GM12873 (cell line): ENCODE results near the gene GDA.

Experiments
- TF ChIP-seq, protein P1 (sequence below): IDR thresholded peaks from 2 replicates; pipeline ENCODE4 v1.5.1; 2012; ENCODE audit warnings: low read depth, mild to moderate bottlenecking, moderate library complexity, low read length, control low read depth; ENCODE audit not compliant: insufficient read depth; ENCODE audit errors: missing control alignments

The GDA gene

DNA sequence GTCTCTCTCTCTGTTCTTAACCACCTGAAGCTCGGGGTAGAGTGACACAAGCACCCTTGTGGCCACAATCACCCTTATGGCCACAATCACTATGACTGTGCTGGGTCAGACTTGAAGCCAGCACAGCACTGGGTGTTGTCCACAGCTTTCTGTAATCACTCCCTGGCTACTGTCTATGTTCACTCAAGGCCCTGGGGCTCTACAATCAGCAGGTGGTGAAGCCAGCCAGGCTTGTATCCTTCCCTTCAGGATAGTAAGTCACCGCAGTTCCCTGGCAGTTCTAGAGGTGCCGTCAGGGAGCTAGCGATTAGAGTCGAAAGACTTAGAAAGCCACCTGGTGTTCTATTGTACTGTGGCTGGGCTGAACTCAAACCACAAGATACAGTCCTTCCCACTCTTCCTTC lies 44.2 kb downstream of the GDA start:
- TF ChIP-seq, protein P1, sequence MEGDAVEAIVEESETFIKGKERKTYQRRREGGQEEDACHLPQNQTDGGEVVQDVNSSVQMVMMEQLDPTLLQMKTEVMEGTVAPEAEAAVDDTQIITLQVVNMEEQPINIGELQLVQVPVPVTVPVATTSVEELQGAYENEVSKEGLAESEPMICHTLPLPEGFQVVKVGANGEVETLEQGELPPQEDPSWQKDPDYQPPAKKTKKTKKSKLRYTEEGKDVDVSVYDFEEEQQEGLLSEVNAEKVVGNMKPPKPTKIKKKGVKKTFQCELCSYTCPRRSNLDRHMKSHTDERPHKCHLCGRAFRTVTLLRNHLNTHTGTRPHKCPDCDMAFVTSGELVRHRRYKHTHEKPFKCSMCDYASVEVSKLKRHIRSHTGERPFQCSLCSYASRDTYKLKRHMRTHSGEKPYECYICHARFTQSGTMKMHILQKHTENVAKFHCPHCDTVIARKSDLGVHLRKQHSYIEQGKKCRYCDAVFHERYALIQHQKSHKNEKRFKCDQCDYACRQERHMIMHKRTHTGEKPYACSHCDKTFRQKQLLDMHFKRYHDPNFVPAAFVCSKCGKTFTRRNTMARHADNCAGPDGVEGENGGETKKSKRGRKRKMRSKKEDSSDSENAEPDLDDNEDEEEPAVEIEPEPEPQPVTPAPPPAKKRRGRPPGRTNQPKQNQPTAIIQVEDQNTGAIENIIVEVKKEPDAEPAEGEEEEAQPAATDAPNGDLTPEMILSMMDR = no peak

DNA sequence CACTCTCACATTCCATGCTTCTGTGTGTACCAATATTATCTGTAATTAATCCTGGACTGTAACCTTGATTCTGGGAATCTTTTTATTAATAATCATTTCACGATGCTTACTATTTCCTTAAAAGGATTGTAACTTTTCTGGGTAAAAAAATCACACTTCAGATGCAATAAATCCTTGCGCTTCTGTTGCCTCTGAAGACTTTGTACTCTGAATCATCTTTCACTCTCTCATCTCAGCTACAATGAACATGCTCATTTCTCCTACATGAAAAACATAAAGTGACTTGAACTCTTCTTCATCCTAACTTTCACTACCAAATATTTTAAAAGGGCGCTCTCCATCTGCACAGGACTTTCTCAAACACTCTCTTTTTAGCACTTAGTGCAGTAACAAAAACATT lies 50.0 kb downstream of the GDA start:
- TF ChIP-seq, protein P1 = no peak

DNA sequence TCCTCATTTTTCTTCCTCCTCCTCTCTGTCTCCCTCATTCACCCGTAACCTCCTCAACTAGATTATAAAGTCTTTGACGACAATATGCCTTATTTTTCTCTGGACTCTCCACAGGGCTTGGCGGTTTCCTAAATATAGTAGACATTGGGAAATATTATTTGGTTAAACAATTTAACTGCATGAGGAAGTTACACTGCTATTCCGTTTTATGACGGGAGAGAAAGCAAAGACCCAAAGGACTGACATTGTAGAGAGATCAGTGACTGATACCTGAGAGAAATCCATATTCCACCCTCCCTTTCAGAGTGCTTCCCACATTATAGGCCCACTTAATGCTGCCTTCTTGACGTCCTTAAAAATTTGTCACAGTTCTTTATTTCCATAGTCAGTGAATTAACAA lies 51.2 kb downstream of the GDA start:
- TF ChIP-seq, protein P1 = no peak

DNA sequence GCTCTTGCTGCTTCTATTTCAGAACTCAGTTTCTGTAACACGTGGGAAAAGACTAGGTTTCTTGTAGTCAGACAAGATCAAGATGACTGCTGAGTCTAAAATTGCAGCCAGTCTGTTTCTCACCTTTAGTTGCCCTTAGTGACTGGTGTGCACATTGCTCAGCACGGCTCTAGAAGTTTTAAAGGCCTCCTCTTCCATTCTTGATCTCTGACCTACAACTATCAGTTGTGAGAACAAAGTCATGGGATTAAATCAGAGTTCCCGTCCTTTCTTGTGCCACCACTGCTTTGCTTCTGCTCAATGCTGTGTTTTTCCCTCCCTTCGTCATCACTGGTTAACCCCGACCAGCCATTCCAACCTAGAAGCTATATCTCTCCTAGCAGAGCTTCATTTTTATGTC lies 52.8 kb downstream of the GDA start:
- TF ChIP-seq, protein P1 = no peak

DNA sequence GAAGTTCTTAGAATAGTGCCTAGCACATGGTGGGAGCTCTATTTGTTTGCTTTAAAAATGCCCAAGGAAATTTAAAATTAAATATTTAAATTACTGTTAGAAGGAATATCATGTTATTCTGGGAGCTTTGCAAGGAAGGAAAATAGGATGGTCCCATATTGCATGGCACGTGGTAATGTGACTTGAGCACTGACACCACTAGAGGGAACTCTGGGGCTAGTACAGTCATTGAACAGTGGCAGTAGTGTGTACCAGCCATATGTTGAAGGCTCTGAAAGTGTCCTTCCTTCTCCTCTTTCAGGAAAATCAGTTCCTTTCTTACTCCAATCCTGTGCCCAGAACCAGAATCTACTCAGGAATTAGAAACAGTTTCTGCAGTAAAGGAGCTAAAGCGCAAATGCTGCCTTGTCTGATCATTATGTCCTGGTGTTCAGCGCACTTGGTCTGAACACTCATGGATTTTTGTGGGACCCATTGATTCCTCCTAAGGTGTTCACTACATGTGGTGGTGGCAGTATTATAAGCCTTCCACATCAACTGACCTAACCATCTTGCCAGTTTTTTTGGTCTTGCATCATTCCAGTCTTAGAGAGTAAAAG lies 54.1 kb downstream of the GDA start:
- TF ChIP-seq, protein P1 = peak; percentile 71

DNA sequence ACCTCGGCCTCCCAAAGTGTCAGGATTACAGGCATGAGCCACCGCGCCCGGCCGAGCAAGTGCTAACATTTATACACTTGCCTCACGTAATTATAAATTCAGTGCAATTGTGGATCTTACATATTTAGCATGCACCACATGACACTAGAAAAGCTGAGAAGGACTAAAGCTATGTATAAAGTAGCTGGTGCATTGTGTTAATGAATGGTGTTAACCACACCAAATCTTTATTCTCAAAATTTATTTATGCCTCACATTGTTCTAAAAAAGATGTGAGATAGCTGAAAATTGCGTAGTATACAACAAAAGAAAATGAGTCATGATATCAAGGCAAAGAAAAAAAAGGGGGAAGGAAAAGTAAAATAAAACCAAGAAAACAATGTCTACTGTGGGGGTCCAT lies 54.8 kb downstream of the GDA start:
- TF ChIP-seq, protein P1 = no peak

DNA sequence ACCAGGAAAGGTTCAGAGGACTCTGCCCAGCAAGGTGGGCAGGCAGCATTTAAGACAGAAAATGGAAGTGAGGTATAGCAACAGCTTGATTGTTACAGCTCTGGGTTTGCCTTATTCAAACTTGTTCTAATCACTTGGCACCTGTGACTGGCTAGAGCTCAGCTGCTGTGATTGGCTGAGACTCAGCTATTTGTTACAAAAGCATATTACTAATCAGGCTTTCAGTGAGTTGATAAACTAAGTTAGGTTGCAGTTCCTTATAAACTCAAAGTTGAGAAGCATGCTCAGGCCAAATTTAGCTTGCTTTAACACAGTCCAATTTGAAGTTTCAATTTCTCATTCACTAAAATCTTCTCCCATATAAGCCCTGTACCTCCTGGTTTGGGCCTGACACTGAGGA lies 56.3 kb downstream of the GDA start:
- TF ChIP-seq, protein P1 = no peak

DNA sequence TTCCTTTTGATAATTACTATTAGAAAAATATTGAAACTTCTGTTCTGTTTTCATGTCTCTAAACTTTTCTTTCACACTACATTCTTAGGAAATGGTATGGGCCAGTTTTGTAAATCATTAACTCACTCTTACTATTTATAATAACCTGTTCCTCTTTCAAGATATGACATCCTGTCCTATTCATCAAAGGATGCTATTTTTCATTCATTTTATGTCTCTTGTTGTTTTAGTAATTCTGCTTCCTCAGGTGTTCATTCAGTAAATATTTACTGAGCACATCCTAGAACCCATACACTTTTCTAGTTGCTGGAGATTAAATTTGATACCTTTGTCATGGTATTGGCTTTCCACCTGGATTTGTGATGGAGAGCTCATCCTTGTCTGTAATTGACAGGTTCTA lies 58.0 kb downstream of the GDA start:
- TF ChIP-seq, protein P1 = no peak
